ENCODE results near the gene SEMA5A.
A peak's percentile ranks its signal among the peaks of the same experiment; 100 is the strongest.

SEMA5A gene

GRCh38 chr5:9009931-9010651 is 535.8 kb downstream of the SEMA5A start:
- Histone ChIP-seq H3K27ac (ENCODE audit: low read length) (no peak overlapping the region), H3K36me3 (replicated peaks; ENCODE audit: insufficient read depth, low read length) (no peaks in the 10 kb centered on the region), H3K4me2 (ENCODE audit: low read depth, low read length) (no peak overlapping the region), H3K4me3 (ENCODE audit: low read length) (no peak overlapping the region), H3K9me3 (replicated peaks; ENCODE audit: insufficient read depth, low read length) (no peaks in the 10 kb centered on the region), H2AFZ (ENCODE audit: low read length) (no peak overlapping the region), H3F3A (ENCODE audit: insufficient read depth, low read length) (no peaks in the 10 kb centered on the region), H3K9ac (ENCODE audit: low read length) (no peak overlapping the region), H3K27me3 (replicated peaks; ENCODE audit: insufficient read depth, low read length) (no peaks in the 10 kb centered on the region), H3K79me2 (ENCODE audit: low read length) (no peaks in the 10 kb centered on the region), H3K4me1 (ENCODE audit: low read length) (no peaks in the 10 kb centered on the region), H3K9me2 (replicated peaks; ENCODE audit: insufficient read depth, low read length) (no peaks in the 10 kb centered on the region), H4K20me1 (ENCODE audit: insufficient read depth, low read length) (no peaks in the 10 kb centered on the region)
- no peak for DNase-seq
- no peak for TF ChIP-seq EZH2phosphoT487 (IDR thresholded peaks at IDR 0.05; ENCODE audit: low read length)
- TF ChIP-seq CTCF (IDR thresholded peaks at IDR 0.05; ENCODE audit: low read length) = no peak
- no peak for TF ChIP-seq EZH2 (optimal IDR thresholded peaks at IDR 0.05; ENCODE audit: low read depth, low read length)

GRCh38 chr5:8997542-8998070 is 548.3 kb downstream of the SEMA5A start:
- Histone ChIP-seq H3K9me2 (replicated peaks; ENCODE audit: insufficient read depth, low read length) (no peaks in the 10 kb centered on the region), H3K9me3 (replicated peaks; ENCODE audit: insufficient read depth, low read length) (no peaks in the 10 kb centered on the region), H3K79me2 (ENCODE audit: low read length) (no peaks in the 10 kb centered on the region), H3K36me3 (replicated peaks; ENCODE audit: insufficient read depth, low read length) (no peaks in the 10 kb centered on the region), H3K4me1 (ENCODE audit: low read length) (no peaks in the 10 kb centered on the region), H3K27me3 (replicated peaks; ENCODE audit: insufficient read depth, low read length) (no peaks in the 10 kb centered on the region), H4K20me1 (ENCODE audit: insufficient read depth, low read length) (no peaks in the 10 kb centered on the region), H2AFZ (ENCODE audit: low read length) (no peak overlapping the region), H3F3A (ENCODE audit: insufficient read depth, low read length) (no peaks in the 10 kb centered on the region), H3K4me2 (ENCODE audit: low read depth, low read length) (no peak overlapping the region), H3K4me3 (ENCODE audit: low read length) (no peak overlapping the region), H3K9ac (ENCODE audit: low read length) (no peak overlapping the region), H3K27ac (ENCODE audit: low read length) (no peak overlapping the region)
- no peak for TF ChIP-seq EZH2phosphoT487 (IDR thresholded peaks at IDR 0.05; ENCODE audit: low read length)
- TF ChIP-seq EZH2 (optimal IDR thresholded peaks at IDR 0.05; ENCODE audit: low read depth, low read length) = no peak
- no peak for TF ChIP-seq CTCF (IDR thresholded peaks at IDR 0.05; ENCODE audit: low read length)
- DNase-seq = no peak

- TF ChIP-seq CTCF (IDR thresholded peaks at IDR 0.05; ENCODE audit: low read length) (peak; percentile 34), EZH2phosphoT487 (IDR thresholded peaks at IDR 0.05; ENCODE audit: low read length) (no peak)
- Histone ChIP-seq H3K4me3 (ENCODE audit: low read length) (no peak overlapping the region), H3K4me1 (ENCODE audit: low read length) (no peaks in the 10 kb centered on the region), H3K9me2 (replicated peaks; ENCODE audit: insufficient read depth, low read length) (no peaks in the 10 kb centered on the region), H3K79me2 (ENCODE audit: low read length) (no peaks in the 10 kb centered on the region), H3K36me3 (replicated peaks; ENCODE audit: insufficient read depth, low read length) (no peaks in the 10 kb centered on the region), H3K4me2 (ENCODE audit: low read depth, low read length) (no peak overlapping the region), H2AFZ (ENCODE audit: low read length) (no peak overlapping the region), H3K27ac (ENCODE audit: low read length) (no peak overlapping the region), H3K27me3 (replicated peaks; ENCODE audit: insufficient read depth, low read length) (no peaks in the 10 kb centered on the region), H4K20me1 (ENCODE audit: insufficient read depth, low read length) (no peaks in the 10 kb centered on the region), H3F3A (ENCODE audit: insufficient read depth, low read length) (no peaks in the 10 kb centered on the region), H3K9me3 (replicated peaks; ENCODE audit: insufficient read depth, low read length) (no peaks in the 10 kb centered on the region), H3K9ac (ENCODE audit: low read length) (no peak overlapping the region)
- no peak for DNase-seq
Observed at GRCh38 chr5:8993031-8993430, 552.8 kb downstream of the SEMA5A start.

Measured in MM.1S (cell line).